Activated CD8-positive, alpha-beta memory T cell treated with anti-CD3 and anti-CD28 coated beads for 4 hours (primary cell): ENCODE data around the gene RBL1.
"Not testable (repeated sequence)": the region's sequence is repeated elsewhere in the genome, so short reads cannot be mapped to it uniquely, and the experiment has no call there.

ENCODE experiments used
- DNase-seq, 2 donors: peaks; one replicate each; pipeline ENCODE4 v3.0.0-alpha.2; 2020; ENCODE audit warnings: low read depth in 2 of 2

RBL1 gene

GRCh38 chr20:37077009-37077408, 18.8 kb downstream of the RBL1 start:
- no peak for DNase-seq

DNA sequence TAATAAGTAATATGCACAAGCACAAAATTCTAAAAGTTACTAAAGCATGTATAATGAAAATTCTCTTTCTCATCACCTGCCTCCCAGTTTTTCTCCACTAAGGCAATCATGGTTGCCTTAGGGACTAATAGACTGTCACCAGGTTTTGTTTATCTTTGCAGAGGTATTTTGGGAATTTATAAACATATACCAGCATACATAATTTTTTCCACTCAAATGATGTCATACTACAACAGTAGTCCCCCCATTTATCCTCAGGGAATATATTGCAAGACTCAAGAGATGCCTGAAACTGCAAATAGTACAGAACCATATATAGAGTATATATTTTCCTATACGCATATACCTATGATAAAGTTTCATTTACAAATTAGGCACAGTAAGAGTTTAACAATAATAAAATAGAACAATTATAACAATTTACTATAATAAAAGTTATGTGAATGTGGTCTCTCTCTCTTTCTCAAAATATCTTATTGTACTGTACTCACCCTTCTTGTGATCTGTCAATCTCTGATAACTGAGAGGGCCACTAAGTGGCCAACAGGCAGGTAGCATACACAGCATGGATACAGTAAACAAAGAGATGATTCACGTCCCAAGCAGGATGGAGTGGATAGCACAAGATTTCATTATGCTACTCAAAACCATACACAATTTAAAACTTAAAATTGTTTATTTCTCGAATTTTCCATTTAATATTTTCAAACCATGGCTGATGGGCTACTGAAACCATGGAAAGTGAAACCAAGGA, 19.7 kb downstream of the RBL1 start:
- no peak for DNase-seq

DNA sequence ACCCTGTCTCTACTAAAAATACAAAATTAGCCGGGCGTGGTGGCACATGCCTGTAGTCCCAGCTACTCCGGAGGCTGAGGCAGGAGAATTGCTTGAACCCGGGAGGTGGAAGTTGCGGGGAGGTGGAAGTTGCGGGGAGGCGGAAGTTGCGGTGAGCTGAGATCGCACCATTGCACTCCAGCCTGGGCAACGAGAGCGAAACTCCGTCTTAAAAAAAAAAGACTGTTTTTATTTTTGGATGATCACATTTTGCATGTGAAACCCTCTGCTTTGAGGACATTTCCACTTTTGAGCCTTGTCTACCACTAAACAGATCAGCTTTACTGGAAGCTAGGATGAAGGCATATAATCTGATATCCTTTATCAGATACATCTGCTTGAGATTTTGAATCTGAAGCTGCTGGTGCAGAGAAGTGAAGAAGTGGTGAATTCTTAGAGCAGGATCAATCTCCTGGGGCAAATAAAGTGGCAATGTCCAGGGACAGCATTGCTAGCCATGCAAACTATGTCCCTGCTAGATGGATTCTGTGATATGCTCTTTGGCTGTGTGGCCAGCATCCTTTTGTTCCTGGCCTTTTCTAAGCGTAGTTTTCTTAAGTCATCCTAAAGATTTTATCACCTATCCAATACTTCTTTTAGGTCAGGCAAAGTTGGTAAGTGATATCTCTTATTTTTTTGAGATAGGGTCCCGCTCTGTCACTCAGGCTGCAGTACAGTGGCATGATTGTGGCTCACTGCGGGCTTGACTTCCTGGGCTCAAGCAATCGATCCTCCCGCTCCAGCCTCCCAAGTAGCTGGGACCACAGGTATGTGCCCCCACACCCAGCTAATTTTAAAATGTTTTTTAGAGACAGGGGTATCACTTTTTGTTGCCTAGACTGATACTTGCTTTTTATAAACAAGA, 23.3 kb downstream of the RBL1 start:
- no peak for DNase-seq

DNA sequence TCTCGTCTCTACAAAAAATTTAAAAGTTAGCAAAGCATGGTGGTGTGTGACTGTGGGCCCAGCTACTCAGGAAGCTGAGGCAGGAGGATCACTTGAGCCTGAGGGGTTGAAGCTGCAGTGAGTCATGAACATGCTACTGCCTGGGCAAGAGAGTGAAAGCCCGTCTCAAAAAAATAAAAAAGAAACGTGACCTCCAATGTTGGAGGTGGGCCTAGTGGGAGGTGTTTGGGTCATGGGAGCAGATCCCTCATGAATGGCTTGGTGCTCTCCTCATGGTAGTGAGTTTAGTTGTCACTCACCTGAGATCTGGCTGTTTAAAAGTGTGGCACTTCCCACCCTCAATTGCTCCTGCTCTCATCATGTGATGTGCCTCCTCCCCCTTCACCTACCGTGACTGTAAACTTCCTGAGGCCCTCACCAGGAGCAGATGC, 24.3 kb downstream of the RBL1 start:
- DNase-seq, result no peak

- not testable (repeated sequence) for DNase-seq
Measured at GRCh38 chr20:37069563-37069962, 26.2 kb downstream of the RBL1 start.

DNA sequence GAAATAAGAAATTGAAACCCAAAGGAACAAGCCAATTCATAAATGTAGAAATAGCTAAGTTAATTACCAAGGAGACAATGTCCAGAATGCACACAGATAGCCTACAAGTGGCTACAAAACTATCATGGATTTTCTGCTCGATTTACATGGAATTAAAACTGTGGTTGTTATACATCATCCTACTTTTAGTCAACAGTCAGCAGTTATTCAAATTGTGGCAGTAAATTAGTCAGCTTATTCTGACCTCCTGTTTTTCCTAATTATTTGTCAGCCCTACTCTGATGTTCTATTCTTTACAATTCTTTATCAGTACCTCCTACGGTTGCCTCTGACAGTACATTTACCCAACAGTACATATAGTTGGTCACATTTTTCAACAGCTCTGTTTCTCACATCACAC, 29.6 kb downstream of the RBL1 start:
- no peak for DNase-seq

GRCh38 chr20:37055276-37055675, 40.5 kb downstream of the RBL1 start:
- DNase-seq, result no peak

GRCh38 chr20:37053230-37053950, 42.4 kb downstream of the RBL1 start:
- no peak for DNase-seq

GRCh38 chr20:37042986-37043972, 52.5 kb downstream of the RBL1 start:
- no peak for DNase-seq

- not testable (repeated sequence) for DNase-seq
Measured at GRCh38 chr20:37039366-37039765, 56.4 kb downstream of the RBL1 start.

GRCh38 chr20:37032077-37032476, 63.7 kb downstream of the RBL1 start:
- DNase-seq, result no peak

DNA sequence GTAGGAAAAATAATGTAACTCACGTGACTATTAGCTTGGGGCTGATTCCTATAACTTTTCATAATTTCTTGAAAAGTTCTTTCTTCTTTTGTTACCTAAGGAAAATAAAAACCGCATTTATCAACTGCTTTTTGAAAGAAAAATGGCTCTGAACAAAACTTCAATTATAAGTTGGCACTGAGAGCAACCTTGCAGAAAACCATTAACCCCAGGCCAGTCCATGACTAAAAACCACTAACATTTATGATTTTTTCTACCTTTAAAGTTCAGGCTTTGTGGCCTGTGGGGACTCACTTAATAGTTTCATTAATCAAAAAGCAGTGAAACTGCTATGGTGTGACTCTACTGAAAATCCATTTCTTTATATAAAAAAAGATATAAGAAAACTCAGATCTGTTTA, 75.2 kb downstream of the RBL1 start:
- DNase-seq, result no peak

DNA sequence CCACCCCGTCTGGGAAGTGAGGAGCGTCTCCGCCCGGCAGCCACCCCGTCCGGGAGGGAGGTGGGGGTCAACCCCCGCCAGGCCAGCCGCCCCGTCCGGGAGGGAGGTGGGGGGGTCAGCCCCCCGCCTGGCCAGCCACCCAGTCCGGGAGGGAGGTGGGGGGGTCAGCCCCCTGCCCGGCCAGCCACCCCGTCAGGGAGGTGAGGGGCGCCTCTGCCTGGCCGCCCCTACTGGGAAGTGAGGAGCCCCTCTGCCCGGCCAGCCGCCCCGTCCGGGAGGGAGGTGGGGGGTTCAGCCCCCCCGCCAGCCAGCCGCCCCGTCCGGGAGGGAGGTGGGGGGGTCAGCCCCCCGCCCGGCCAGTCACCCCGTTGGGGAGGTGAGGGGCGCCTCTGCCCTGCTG, 83.2 kb downstream of the RBL1 start:
- not testable (repeated sequence) for DNase-seq

GRCh38 chr20:37011858-37012257, 83.9 kb downstream of the RBL1 start:
- not testable (repeated sequence) for DNase-seq

GRCh38 chr20:37011147-37011546, 84.7 kb downstream of the RBL1 start:
- DNase-seq, result no peak

DNA sequence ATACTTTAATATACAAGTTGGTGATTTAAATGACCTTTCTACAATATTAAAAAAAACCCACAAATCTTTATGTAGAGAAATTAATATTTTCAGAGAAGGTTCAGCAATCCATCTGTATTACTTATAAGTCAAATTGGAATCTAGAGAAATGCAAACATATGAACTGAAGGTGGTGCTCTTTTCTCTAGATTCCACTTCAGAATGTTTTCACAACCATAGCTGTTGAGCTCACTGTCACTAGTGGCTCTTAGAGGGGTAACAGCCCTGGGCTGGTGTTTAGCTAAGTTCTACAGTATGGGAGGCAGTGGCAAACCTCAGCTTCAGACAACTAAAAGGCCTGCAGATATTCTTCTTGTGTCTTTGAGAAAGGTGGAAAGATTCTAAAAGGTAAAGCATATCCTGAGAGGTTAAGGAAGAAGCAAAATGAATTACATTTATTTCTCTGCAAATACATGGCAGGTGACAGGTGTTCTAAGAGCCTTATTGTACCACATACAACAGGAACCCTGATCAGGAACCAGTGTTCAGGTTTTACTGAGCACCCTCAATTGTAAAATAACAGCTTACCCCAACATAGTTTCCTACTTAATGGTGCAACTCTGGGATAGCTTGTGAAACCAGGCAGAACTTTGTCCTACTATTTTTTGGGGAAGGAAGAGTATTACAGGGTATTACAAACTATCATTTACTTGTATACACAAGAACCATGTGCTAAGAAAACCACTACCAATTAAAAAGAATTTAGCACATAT, 87.7 kb downstream of the RBL1 start:
- DNase-seq, result no peak

- not testable (repeated sequence) for DNase-seq
Measured at GRCh38 chr20:37005062-37005942, 90.5 kb downstream of the RBL1 start.

DNA sequence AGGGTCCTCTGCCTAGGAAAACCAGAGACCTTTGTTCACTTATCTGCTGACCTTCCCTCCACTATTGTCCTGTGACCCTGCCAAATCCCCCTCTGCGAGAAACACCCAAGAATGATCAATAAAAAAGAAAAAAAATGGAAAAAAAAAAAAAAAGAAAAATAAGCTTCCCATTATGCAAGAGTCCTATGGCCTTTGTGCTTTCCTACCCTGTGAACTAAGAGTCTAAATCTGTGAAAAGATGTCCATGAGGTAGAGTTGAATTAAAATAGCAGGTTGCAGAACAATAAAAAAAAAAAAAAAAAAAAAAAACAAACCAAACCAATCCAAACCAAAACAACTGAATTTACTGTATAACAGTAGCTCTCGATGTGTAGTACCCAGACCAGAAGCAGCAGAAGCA, 94.2 kb downstream of the RBL1 start:
- not testable (repeated sequence) for DNase-seq

- DNase-seq, result not testable (repeated sequence)
Measured at GRCh38 chr20:37000171-37000570, 95.6 kb downstream of the RBL1 start.
